Fibroblast of the conjunctiva (primary cell): ENCODE results near the gene CFAP65.

Source experiments
- DNase-seq: peaks from one replicate; pipeline ENCODE4 v3.0.0-alpha.2; 2010; ENCODE audit warnings: low read depth

The CFAP65 gene

GRCh38 chr2:219030177-219030940 is 11.0 kb downstream of the CFAP65 start:
- DNase-seq, result no peak

- DNase-seq, result peak; percentile 59
These were observed 11.5 kb downstream of the CFAP65 start for GRCh38 chr2:219029829-219030165.

GRCh38 chr2:219028996-219029828 is 12.1 kb downstream of the CFAP65 start:
- DNase-seq, result no peak

- no peak for DNase-seq
These were observed 13.2 kb downstream of the CFAP65 start for GRCh38 chr2:219028141-219028540.

- DNase-seq, result no peak
These were observed 13.7 kb downstream of the CFAP65 start for GRCh38 chr2:219027511-219028055.

GRCh38 chr2:219026946-219027345 is 14.4 kb downstream of the CFAP65 start:
- no peak for DNase-seq

- no peak for DNase-seq
These were observed 15.4 kb downstream of the CFAP65 start for GRCh38 chr2:219025637-219026585.

- no peak for DNase-seq
These were observed 17.3 kb downstream of the CFAP65 start for GRCh38 chr2:219024059-219024458.

GRCh38 chr2:219023045-219023605 is 18.2 kb downstream of the CFAP65 start:
- no peak for DNase-seq

GRCh38 chr2:219022616-219023015 is 18.7 kb downstream of the CFAP65 start:
- no peak for DNase-seq

- DNase-seq, result no peak
These were observed 19.3 kb downstream of the CFAP65 start for GRCh38 chr2:219022041-219022440.

- DNase-seq, result no peak
These were observed 19.7 kb downstream of the CFAP65 start for GRCh38 chr2:219021591-219021990.

GRCh38 chr2:219020604-219021365 is 20.5 kb downstream of the CFAP65 start:
- DNase-seq, result no peak

GRCh38 chr2:219019436-219019835 is 21.9 kb downstream of the CFAP65 start:
- no peak for DNase-seq

GRCh38 chr2:219018726-219019125 is 22.6 kb downstream of the CFAP65 start:
- no peak for DNase-seq

- DNase-seq, result no peak
These were observed 23.0 kb downstream of the CFAP65 start for GRCh38 chr2:219018286-219018685.

GRCh38 chr2:219017201-219017931 is 23.9 kb downstream of the CFAP65 start:
- no peak for DNase-seq

GRCh38 chr2:219016721-219017120 is 24.6 kb downstream of the CFAP65 start:
- DNase-seq, result no peak

GRCh38 chr2:219010873-219011272 is 30.4 kb downstream of the CFAP65 start:
- DNase-seq, result no peak

- DNase-seq, result no peak
These were observed 31.1 kb downstream of the CFAP65 start for GRCh38 chr2:219010162-219010756.
